Ishikawa (cell line): ENCODE measurements around the gene RAB28.

Experiments used
- CEBPB ChIP-seq: IDR thresholded peaks from 2 replicates; pipeline ENCODE4 v1.6.1; 2012
- CREB1 ChIP-seq: IDR thresholded peaks from 2 replicates; pipeline ENCODE4 v1.6.1; 2012; ENCODE audit warnings: low read depth
- EGR1 ChIP-seq: IDR thresholded peaks from 2 replicates; pipeline ENCODE4 v1.6.1; 2012
- EP300 ChIP-seq: IDR thresholded peaks from 2 replicates; pipeline ENCODE4 v1.6.1; 2012; ENCODE audit warnings: borderline replicate concordance
- FOXM1 ChIP-seq: IDR thresholded peaks from 2 replicates; pipeline ENCODE4 v1.6.1; 2012; ENCODE audit warnings: low read depth, borderline replicate concordance
- MAX ChIP-seq: IDR thresholded peaks from 2 replicates; pipeline ENCODE4 v1.6.1; 2012
- NFIC ChIP-seq: IDR thresholded peaks from 2 replicates; pipeline ENCODE4 v1.6.1; 2012
- RAD21 ChIP-seq: IDR thresholded peaks from 2 replicates; pipeline ENCODE4 v1.6.1; 2012; ENCODE audit warnings: low read depth
- REST ChIP-seq: IDR thresholded peaks from 2 replicates; pipeline ENCODE4 v1.6.1; 2012; ENCODE audit warnings: low read depth, mild to moderate bottlenecking
- TAF1 ChIP-seq: IDR thresholded peaks from 2 replicates; pipeline ENCODE4 v1.6.1; 2012; ENCODE audit warnings: low read depth, mild to moderate bottlenecking
- TCF12 ChIP-seq: IDR thresholded peaks from 2 replicates; pipeline ENCODE4 v1.6.1; 2012; ENCODE audit warnings: low read depth
- TEAD4 ChIP-seq: IDR thresholded peaks from 2 replicates; pipeline ENCODE4 v1.6.1; 2012
- USF1 ChIP-seq: IDR thresholded peaks from 2 replicates; pipeline ENCODE4 v1.6.1; 2012
- YY1 ChIP-seq: IDR thresholded peaks from 2 replicates; pipeline ENCODE4 v1.6.1; 2012; ENCODE audit warnings: low read depth
- ZBTB7A ChIP-seq: IDR thresholded peaks from 2 replicates; pipeline ENCODE4 v1.6.1; 2012; ENCODE audit warnings: low read depth

RAB28 gene

GRCh38 chr4:13504374-13504773 is 20.2 kb upstream of the RAB28 start:
- TF ChIP-seq NFIC (no peak), YY1 (no peak), CREB1 (no peak), EGR1 (no peak), REST (no peak)

GRCh38 chr4:13498469-13498868 is 14.3 kb upstream of the RAB28 start:
- TF ChIP-seq RAD21 (no peak), FOXM1 (no peak), EP300 (no peak), USF1 (no peak), TCF12 (no peak), TEAD4 (no peak), EGR1 (no peak), TAF1 (no peak), CREB1 (no peak), CEBPB (no peak), MAX (no peak), YY1 (no peak), ZBTB7A (no peak), REST (no peak), NFIC (no peak)

- TF ChIP-seq YY1: no peak
- no peak for TF ChIP-seq FOXM1
- TF ChIP-seq EP300: no peak
- no peak for TF ChIP-seq NFIC
- TF ChIP-seq CREB1: no peak
- no peak for TF ChIP-seq EGR1
- no peak for TF ChIP-seq TAF1
- no peak for TF ChIP-seq USF1
- TF ChIP-seq ZBTB7A: no peak
- TF ChIP-seq MAX: no peak
- no peak for TF ChIP-seq CEBPB
- no peak for TF ChIP-seq TEAD4
- no peak for TF ChIP-seq TCF12
These were observed 12.5 kb upstream of the RAB28 start for GRCh38 chr4:13496605-13497004.

- TF ChIP-seq USF1: no peak
- TF ChIP-seq CEBPB: no peak
- no peak for TF ChIP-seq EGR1
- TF ChIP-seq YY1: no peak
- TF ChIP-seq ZBTB7A: no peak
- no peak for TF ChIP-seq EP300
- TF ChIP-seq RAD21: no peak
- TF ChIP-seq MAX: no peak
- TF ChIP-seq TAF1: no peak
- no peak for TF ChIP-seq FOXM1
- no peak for TF ChIP-seq NFIC
These were observed 11.6 kb upstream of the RAB28 start for GRCh38 chr4:13495753-13496152.

GRCh38 chr4:13493793-13494192 is 9.7 kb upstream of the RAB28 start:
- TF ChIP-seq RAD21 (no peak), MAX (no peak), REST (no peak), FOXM1 (no peak), EP300 (no peak)
